Body of pancreas (tissue), 4 donors: ENCODE results near the gene FBXL20. TPM values are rescaled to one million over a fixed set of nuclear protein-coding genes. Genes with fewer than 3 reads are reported as not detected.

ENCODE experiments used
- ATAC-seq: fragments of 150-250 bp; one replicate; pipeline ENCODE4 v1.9.1; 2016
- DNase-seq, 4 donors: peaks; one replicate each; pipeline ENCODE4 v3.0.0-alpha.2; 2019
- H3K27ac ChIP-seq, 4 donors: fragments of 200-600 bp; sonication (generic); 1 replicate in 3 of 4; 2 replicates in 1 of 4; pipeline versions ENCODE4 v1.5.1 to v1.6.1; 2016 to 2019; ENCODE audit warnings: mild to moderate bottlenecking in 1 of 4, mixed read lengths in 1 of 4, moderate library complexity in 1 of 4
- H3K27me3 ChIP-seq, 2 donors: fragments of 200-600 bp; sonication (generic); one replicate each; pipeline ENCODE4 v1.6.0; 2016; ENCODE audit warnings: mild to moderate bottlenecking in 1 of 2
- H3K36me3 ChIP-seq, 2 donors: fragments of 200-600 bp; sonication (generic); replicated peaks in 1 of 2; 2 replicates each; pipeline ENCODE4 v1.5.1; 2016; ENCODE audit warnings: low read depth in 2 of 2; ENCODE audit not compliant: insufficient read depth in 1 of 2
- H3K4me1 ChIP-seq: fragments of 200-600 bp; sonication (generic); one replicate; pipeline ENCODE4 v1.6.0; 2016
- H3K4me3 ChIP-seq, 2 donors: fragments of 200-600 bp; sonication (generic); 1 replicate in 1 of 2; 2 replicates in 1 of 2; pipeline ENCODE4 v1.5.1; 2016 to 2019
- H3K9me3 ChIP-seq, 3 donors: fragments of 200-600 bp; sonication (generic); 1 replicate in 2 of 3; 2 replicates in 1 of 3; pipeline ENCODE4 v1.5.1; 2016
- POLR2A ChIP-seq, 3 donors: fragments of 450-650 bp; IDR thresholded peaks; one replicate each; pipeline ENCODE4 v1.6.1; 2016; ENCODE audit warnings: antibody characterized with exemption in 3 of 3, mild to moderate bottlenecking in 2 of 3
- WGBS, 2 donors: methylation state at CpG; one replicate each; pipeline ENCODE4 v1.1.5; 2017; 5-methylcytosine and 5-hydroxymethylcytosine counted together
- intact Hi-C: fragments of 100-400 bp; cut with DNase I; formaldehyde crosslinking; loops from one replicate; pipeline ENCODE4 v1.15.1; 2023
- total RNA-seq, 2 donors: library from RNA; depleted of rRNA; stranded (reverse); fragments of >200 nt; gene quantifications; one replicate each; pipeline ENCODE4 v1.1.0, GENCODE V29; 2016
- TF ChIP-seq, protein P1 (sequence below), 7 experiments: fragments of 450-650 bp in 4 of 7; fragments of 200-600 bp in 3 of 7; sonication (generic) in 3 of 7; IDR thresholded peaks; one replicate each; pipeline ENCODE4 v1.5.1; 2016 to 2019; ENCODE audit warnings: antibody characterized with exemption in 7 of 7

Gene FBXL20
- total RNA-seq, 2 donors from 2014 or later = 6.7 to 11.9 TPM

DNA sequence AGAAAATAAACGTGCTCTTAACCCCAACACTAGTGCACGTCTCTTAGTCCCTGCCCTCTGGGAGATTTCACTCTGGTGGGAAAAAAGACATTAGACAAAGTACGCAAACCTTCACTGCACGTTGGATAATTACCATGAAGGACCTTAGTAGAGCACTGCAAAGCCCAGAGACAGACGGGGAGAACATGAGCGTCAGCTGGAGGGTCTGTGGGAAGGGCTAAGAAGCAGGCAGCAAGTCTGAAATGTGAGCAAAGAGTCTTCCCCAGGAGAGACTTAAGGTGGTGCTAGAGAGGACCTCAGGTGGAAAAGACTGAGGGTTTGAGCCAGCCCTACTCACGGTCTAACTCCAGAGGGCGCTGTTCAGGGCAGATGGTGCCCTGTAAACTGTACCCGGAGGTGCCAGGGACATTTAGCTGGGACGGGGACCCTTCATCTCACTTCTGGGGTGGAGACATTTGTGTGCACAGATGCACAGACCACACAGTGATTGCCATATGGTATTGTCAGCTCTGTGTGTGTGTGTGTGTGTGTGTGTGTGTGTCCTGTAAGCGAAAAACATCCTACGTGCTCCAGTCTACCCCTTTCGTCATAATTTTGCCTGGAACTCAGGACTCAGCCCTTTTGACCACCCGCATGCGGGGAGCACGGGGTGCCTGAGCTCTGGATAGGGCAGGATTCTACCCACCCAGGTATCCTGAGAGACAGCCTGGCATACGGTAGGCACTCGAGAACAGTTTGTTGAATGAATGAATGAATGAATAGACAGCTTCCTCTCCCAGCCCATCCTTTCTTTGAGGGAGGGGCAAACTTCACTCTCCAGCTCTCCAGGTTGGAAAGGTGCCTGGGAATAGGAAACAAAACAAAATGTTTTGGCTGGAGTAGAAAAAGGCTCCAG lies 165.6 kb downstream of the FBXL20 start:
- no peaks in the 10 kb centered on the region for H3K9me3 ChIP-seq
- DNase-seq (peak in 2 of 4 donors; percentile 18 to 22), ATAC-seq (peak; percentile 59)
- 27 to 33% methylated on average over 15 to 18 of the region's 18 CpGs for WGBS, 2 donors
- H3K27me3 ChIP-seq = peaks cover 0 to 12% of the 10 kb centered on the region in 2 donors
- TF ChIP-seq, protein P1, sequence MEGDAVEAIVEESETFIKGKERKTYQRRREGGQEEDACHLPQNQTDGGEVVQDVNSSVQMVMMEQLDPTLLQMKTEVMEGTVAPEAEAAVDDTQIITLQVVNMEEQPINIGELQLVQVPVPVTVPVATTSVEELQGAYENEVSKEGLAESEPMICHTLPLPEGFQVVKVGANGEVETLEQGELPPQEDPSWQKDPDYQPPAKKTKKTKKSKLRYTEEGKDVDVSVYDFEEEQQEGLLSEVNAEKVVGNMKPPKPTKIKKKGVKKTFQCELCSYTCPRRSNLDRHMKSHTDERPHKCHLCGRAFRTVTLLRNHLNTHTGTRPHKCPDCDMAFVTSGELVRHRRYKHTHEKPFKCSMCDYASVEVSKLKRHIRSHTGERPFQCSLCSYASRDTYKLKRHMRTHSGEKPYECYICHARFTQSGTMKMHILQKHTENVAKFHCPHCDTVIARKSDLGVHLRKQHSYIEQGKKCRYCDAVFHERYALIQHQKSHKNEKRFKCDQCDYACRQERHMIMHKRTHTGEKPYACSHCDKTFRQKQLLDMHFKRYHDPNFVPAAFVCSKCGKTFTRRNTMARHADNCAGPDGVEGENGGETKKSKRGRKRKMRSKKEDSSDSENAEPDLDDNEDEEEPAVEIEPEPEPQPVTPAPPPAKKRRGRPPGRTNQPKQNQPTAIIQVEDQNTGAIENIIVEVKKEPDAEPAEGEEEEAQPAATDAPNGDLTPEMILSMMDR (IDR thresholded peaks at IDR 0.05) = peak in 6 of 7 experiments; percentile 22 to 58 (median 32)
- no peak for TF ChIP-seq POLR2A (IDR thresholded peaks at IDR 0.05)
- H3K4me1 ChIP-seq = peaks cover 9% of the 10 kb centered on the region
- intact Hi-C loops = loop anchor here (10.0 kb wide), 3 partner anchors 71 to 251 kb away; partner anchors contain the start of gene ARL5C
- H3K4me3 ChIP-seq = no peak overlapping the region
- no peaks in the 10 kb centered on the region for H3K36me3 ChIP-seq
- H3K27ac ChIP-seq = no peak overlapping the region

DNA sequence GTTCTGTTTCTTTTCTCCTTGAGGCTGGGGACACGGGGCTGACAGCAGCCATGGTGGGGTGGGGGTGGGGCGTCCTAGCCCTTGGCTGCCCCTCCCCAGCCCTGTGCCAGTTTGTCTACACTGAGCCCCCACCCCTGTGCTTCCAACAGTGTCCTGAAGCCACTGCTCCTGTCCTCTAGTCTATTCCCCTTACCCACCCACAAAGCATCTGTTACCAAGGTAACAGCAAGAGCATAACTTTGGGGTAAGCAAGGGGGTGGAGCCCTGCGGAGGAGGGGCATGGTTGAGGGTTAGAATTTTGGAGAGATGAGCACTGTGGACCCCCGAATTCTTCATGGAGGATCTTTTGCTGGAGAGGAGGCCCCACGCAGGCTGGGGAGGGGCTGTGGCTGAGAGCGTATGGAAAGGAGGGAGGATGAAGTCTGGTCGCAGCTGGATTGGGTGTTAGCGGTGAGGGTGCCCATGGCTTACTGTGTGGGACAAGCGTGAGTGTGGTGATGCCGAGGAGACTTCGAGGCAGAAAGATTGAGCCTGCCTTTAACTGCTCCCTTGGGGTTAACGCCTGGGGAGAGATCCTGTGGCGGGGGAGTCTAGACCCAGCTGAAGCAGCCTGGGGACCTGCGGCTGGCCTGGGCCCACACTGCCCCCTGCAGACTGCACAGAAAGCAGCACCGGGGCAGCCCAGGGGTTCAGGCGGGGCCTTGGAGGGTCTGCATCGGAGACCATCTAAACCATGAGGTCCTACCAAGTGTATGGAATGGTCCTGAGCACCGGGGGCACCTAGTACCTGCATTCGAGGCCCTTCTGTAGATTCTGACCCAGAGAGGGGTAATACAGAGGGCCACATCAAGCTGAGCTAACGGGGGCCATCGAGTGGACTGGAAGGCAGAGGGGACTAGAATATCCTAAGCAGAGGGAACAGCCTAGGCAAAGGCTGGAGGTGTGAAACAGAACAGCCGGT lies 169.6 kb downstream of the FBXL20 start:
- no peak overlapping the region for H3K27ac ChIP-seq
- no peaks in the 10 kb centered on the region for H3K36me3 ChIP-seq
- H3K4me3 ChIP-seq = no peak overlapping the region
- no peaks in the 10 kb centered on the region for H3K9me3 ChIP-seq
- DNase-seq (peak; percentile 37 to 56 (median 40)), ATAC-seq (peak; percentile 59)
- TF ChIP-seq, protein P1 (IDR thresholded peaks at IDR 0.05) = peak; percentile 43 to 57 (median 54)
- no peak for TF ChIP-seq POLR2A (IDR thresholded peaks at IDR 0.05)
- WGBS, 2 donors = 11 to 13% methylated on average over 16 to 22 of the region's 22 CpGs
- peaks cover 0 to 12% of the 10 kb centered on the region in 2 donors for H3K27me3 ChIP-seq
- H3K4me1 ChIP-seq = peaks cover 9% of the 10 kb centered on the region
- intact Hi-C loops = loop anchor here (10.0 kb wide), 3 partner anchors 67 to 247 kb away; partner anchors contain the start of gene ARL5C

DNA sequence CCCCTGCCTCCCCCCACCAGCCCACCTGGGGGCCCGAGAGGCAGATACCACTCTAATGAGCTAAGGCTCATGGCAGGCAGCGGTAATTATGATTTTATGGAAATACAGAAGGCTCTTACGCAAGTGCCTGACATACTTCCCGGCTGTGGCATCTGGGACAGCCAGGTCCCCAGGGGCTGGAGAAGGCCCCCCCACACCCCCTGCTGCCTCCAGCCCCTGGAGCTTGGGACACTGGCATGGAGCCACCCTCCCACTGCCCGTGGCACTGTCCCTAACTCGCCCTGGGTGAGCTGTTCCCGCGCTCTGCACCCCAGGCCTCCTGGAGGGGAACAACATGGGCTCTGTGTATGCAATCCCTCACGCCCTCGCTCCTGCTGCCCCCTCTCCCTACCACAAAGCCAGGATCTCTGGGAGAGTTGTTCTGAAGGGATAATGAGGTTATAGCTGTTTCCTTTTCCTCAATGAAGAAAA lies 170.3 kb downstream of the FBXL20 start:
- Histone ChIP-seq H3K36me3 (no peaks in the 10 kb centered on the region), H3K9me3 (no peaks in the 10 kb centered on the region), H3K4me1 (peaks cover 9% of the 10 kb centered on the region), H3K27me3 (peaks cover 0 to 12% of the 10 kb centered on the region in 2 donors), H3K27ac (no peak overlapping the region), H3K4me3 (no peak overlapping the region)
- intact Hi-C loops = loop anchor here (10.0 kb wide), 3 partner anchors 66 to 246 kb away; partner anchors contain the start of gene ARL5C
- TF ChIP-seq POLR2A (IDR thresholded peaks at IDR 0.05) = no peak
- TF ChIP-seq, protein P1 (IDR thresholded peaks at IDR 0.05) = no peak
- ATAC-seq = no peak
- 19 to 27% methylated on average over 8 to 10 of the region's 10 CpGs for WGBS, 2 donors
- no peak for DNase-seq

DNA sequence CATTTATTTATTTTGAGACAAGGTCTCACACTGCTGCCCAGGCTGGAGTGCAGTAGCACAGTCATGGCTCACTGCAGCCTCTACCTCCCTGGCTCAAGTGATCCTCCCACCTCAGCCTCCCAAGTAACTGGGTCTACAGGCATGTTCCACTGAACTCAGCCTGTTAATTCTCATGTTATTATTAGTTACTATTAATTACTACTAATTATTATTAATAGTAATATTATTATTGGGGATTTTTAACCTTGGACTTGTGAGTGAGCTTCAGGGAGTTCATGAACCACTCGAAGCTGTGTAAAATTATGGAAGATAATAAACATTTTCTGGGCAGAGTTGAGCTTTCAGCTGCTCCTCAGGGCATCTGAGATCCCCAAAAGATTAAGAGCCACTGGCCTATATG lies 171.1 kb downstream of the FBXL20 start:
- DNase-seq (no peak), ATAC-seq (no peak)
- H3K9me3 ChIP-seq = no peaks in the 10 kb centered on the region
- H3K4me3 ChIP-seq = no peak overlapping the region
- TF ChIP-seq POLR2A (IDR thresholded peaks at IDR 0.05) = no peak
- TF ChIP-seq, protein P1 (IDR thresholded peaks at IDR 0.05) = no peak
- 38 to 80% methylated on average over 1 of the region's 1 CpG for WGBS, 2 donors
- H3K4me1 ChIP-seq = peaks cover 15% of the 10 kb centered on the region
- peaks cover 0 to 13% of the 10 kb centered on the region in 2 donors for H3K27me3 ChIP-seq
- no peaks in the 10 kb centered on the region for H3K36me3 ChIP-seq
- H3K27ac ChIP-seq = no peak overlapping the region
- intact Hi-C loops = loop anchor here (10.0 kb wide), 3 partner anchors 66 to 246 kb away; partner anchors contain the start of gene ARL5C
